Liver (tissue), 9 donors: ENCODE measurements around the gene LMF1. TPM values are rescaled to one million over a fixed set of nuclear protein-coding genes. Genes with fewer than 3 reads are reported as not detected.

ENCODE experiments used
- DNase-seq: peaks from one replicate; pipeline ENCODE4 v3.0.0-alpha.2; 2017; ENCODE audit warnings: low spot score
- H3K27ac ChIP-seq, 2 donors: one replicate each; pipeline ENCODE4 v1.7.0; 2013; ENCODE audit warnings: inconsistent platforms in 2 of 2, low read length in 2 of 2, control low read depth in 1 of 2, low read depth in 1 of 2, mild to moderate bottlenecking in 1 of 2
- H3K27me3 ChIP-seq, 4 donors: one replicate each; pipeline versions ENCODE4 v1.6.1 to v1.7.0; 2013; ENCODE audit warnings: low read length in 3 of 4, inconsistent platforms in 1 of 4, mild to moderate bottlenecking in 1 of 4, moderate library complexity in 1 of 4; ENCODE audit not compliant: control insufficient read depth in 4 of 4, insufficient read depth in 4 of 4
- H3K36me3 ChIP-seq, 4 donors: one replicate each; pipeline versions ENCODE4 v1.6.1 to v1.7.0; 2013; ENCODE audit warnings: low read length in 3 of 4, mild to moderate bottlenecking in 3 of 4, low read depth in 1 of 4, moderate library complexity in 1 of 4; ENCODE audit not compliant: control insufficient read depth in 4 of 4, insufficient read depth in 3 of 4
- H3K4me1 ChIP-seq, 4 donors: one replicate each; pipeline versions ENCODE4 v1.6.1 to v1.7.0; 2013; ENCODE audit warnings: low read length in 3 of 4, mild to moderate bottlenecking in 3 of 4, moderate library complexity in 1 of 4; ENCODE audit not compliant: control insufficient read depth in 4 of 4, insufficient read depth in 4 of 4
- H3K4me3 ChIP-seq, 3 donors: one replicate each; pipeline versions ENCODE4 v1.6.1 to v1.7.0; 2013; ENCODE audit warnings: low read length in 3 of 3, control low read depth in 1 of 3, low read depth in 1 of 3, mild to moderate bottlenecking in 1 of 3
- H3K9ac ChIP-seq, 2 donors: one replicate each; pipeline ENCODE4 v1.7.0; 2013; ENCODE audit warnings: low read length in 2 of 2, mild to moderate bottlenecking in 2 of 2, moderate library complexity in 2 of 2, control low read depth in 1 of 2, low read depth in 1 of 2
- H3K9me3 ChIP-seq, 4 donors: one replicate each; pipeline versions ENCODE4 v1.6.1 to v1.7.0; 2013; ENCODE audit warnings: low read length in 3 of 4; ENCODE audit not compliant: control insufficient read depth in 4 of 4
- ATF3 ChIP-seq: IDR thresholded peaks from 2 replicates; pipeline ENCODE4 v1.6.1; 2016; ENCODE audit warnings: antibody characterized with exemption
- CTCF ChIP-seq: fragments of 150-350 bp; IDR thresholded peaks from 2 replicates; pipeline ENCODE4 v1.5.1; 2017; ENCODE audit warnings: improper control_type of control experiment, low read depth, low read length; ENCODE audit not compliant: missing input control
- EGR1 ChIP-seq, 2 donors: IDR thresholded peaks; 2 replicates each; pipeline ENCODE4 v1.6.1; 2016 to 2018; ENCODE audit warnings: antibody characterized with exemption in 2 of 2, low read depth in 2 of 2
- FOXA1 ChIP-seq: IDR thresholded peaks from 2 replicates; pipeline ENCODE4 v1.6.1; 2016; ENCODE audit warnings: antibody characterized with exemption
- GABPA ChIP-seq, 2 donors: IDR thresholded peaks in 1 of 2; conservative IDR thresholded peaks in 1 of 2; 2 replicates each; pipeline ENCODE4 v1.6.1; 2016; ENCODE audit warnings: antibody characterized with exemption in 2 of 2, mild to moderate bottlenecking in 1 of 2, moderate library complexity in 1 of 2
- MAX ChIP-seq: IDR thresholded peaks from 2 replicates; pipeline ENCODE4 v1.6.1; 2016; ENCODE audit warnings: antibody characterized with exemption
- NR2F2 ChIP-seq: IDR thresholded peaks from 2 replicates; pipeline ENCODE4 v1.6.1; 2016; ENCODE audit warnings: antibody characterized with exemption
- RAD21 ChIP-seq, 2 donors: IDR thresholded peaks; 2 replicates each; pipeline ENCODE4 v1.6.1; 2016; ENCODE audit warnings: antibody characterized with exemption in 2 of 2, mild to moderate bottlenecking in 2 of 2
- REST ChIP-seq: IDR thresholded peaks from 2 replicates; pipeline ENCODE4 v1.6.1; 2016; ENCODE audit warnings: antibody characterized with exemption, mild to moderate bottlenecking
- RXRA ChIP-seq, 2 donors: IDR thresholded peaks; 2 replicates each; pipeline ENCODE4 v1.6.1; 2017 to 2018; ENCODE audit warnings: antibody characterized with exemption in 2 of 2, mild to moderate bottlenecking in 1 of 2
- SP1 ChIP-seq: IDR thresholded peaks from 2 replicates; pipeline ENCODE4 v1.6.1; 2018; ENCODE audit warnings: antibody characterized with exemption, mild to moderate bottlenecking
- YY1 ChIP-seq: IDR thresholded peaks from 2 replicates; pipeline ENCODE4 v1.6.1; 2016; ENCODE audit warnings: antibody characterized with exemption, mild to moderate bottlenecking
- ZBTB33 ChIP-seq: IDR thresholded peaks from 2 replicates; pipeline ENCODE4 v1.6.1; 2016; ENCODE audit warnings: antibody characterized with exemption
- WGBS: extraction: QIAGEN DNeasy Blood & Tissue Kit; methylation state at CpG from one replicate; pipeline ENCODE4 v1.1.7; 2013; 5-methylcytosine and 5-hydroxymethylcytosine counted together
- polyA plus RNA-seq, 2 donors: library from polyadenylated mRNA; stranded (reverse) in 1 of 2; unstranded in 1 of 2; fragments of 200-250 nt in 1 of 2; fragments of >200 nt in 1 of 2; fragmentation: Nextera tagmentation in 1 of 2; extraction: Ambion mirVana in 1 of 2; gene quantifications; one replicate each; pipeline versions ENCODE4 v1.2.1 to v1.2.3, GENCODE V29; 2013 to 2015
- total RNA-seq, 2 donors: library from RNA; depleted of rRNA; stranded (reverse); fragments of >200 nt; gene quantifications; one replicate each; pipeline ENCODE4 v1.2.3, GENCODE V29; 2014
- donor health status: healthy.
- donor health status: healthy.
- donor health status: healthy.
- donor health status: healthy.
- donor health status: healthy.

The LMF1 gene
- total and polyA plus RNA-seq, 4 donors: 8.8 to 24.3 (median 12.6) TPM

- TF ChIP-seq ATF3 (no peak), SP1 (no peak)
Measured at GRCh38 chr16:985646-986400, 15.0 kb upstream of the LMF1 start (continued).

GRCh38 chr16:984736-985636, 14.2 kb upstream of the LMF1 start:
- no peak for DNase-seq
- H3K4me3 ChIP-seq: no peak overlapping the region
- H3K27me3 ChIP-seq: peaks cover 0 to 3% (median 0%) of the 10 kb centered on the region in 4 donors
- no peaks in the 10 kb centered on the region for H3K36me3 ChIP-seq
- no peaks in the 10 kb centered on the region for H3K9me3 ChIP-seq
- H3K27ac ChIP-seq: no peak overlapping the region
- TF ChIP-seq RXRA (IDR thresholded peaks at IDR 0.05) (no peak), NR2F2 (no peak), ZBTB33 (no peak), RAD21 (IDR thresholded peaks at IDR 0.05) (no peak)
- no peak overlapping the region for H3K9ac ChIP-seq
- H3K4me1 ChIP-seq: peaks cover 3 to 22% (median 9%) of the 10 kb centered on the region in 4 donors
- 93% methylated on average over 78 of the region's 78 CpGs for WGBS

- peaks cover 3 to 23% (median 9%) of the 10 kb centered on the region in 4 donors for H3K4me1 ChIP-seq
- no peak overlapping the region for H3K27ac ChIP-seq
- TF ChIP-seq RXRA (IDR thresholded peaks at IDR 0.05) (no peak), RAD21 (IDR thresholded peaks at IDR 0.05) (no peak), GABPA (IDR thresholded peaks at IDR 0.05 in 1 of 2, conservative IDR thresholded peaks at IDR 0.05 in 1 of 2) (no peak), FOXA1 (no peak), REST (no peak), SP1 (no peak), YY1 (no peak), EGR1 (IDR thresholded peaks at IDR 0.05; ENCODE audit: low read depth in 2 of 2) (no peak), ZBTB33 (no peak), CTCF (no peak), MAX (no peak)
- peaks cover 0 to 3% (median 0%) of the 10 kb centered on the region in 4 donors for H3K27me3 ChIP-seq
- H3K4me3 ChIP-seq: no peak overlapping the region
- no peak for DNase-seq
- no peaks in the 10 kb centered on the region for H3K9me3 ChIP-seq
- 80% methylated on average over 22 of the region's 22 CpGs for WGBS
- H3K9ac ChIP-seq: no peak overlapping the region
- no peaks in the 10 kb centered on the region for H3K36me3 ChIP-seq
Measured at GRCh38 chr16:984121-984694, 13.4 kb upstream of the LMF1 start.
